OCI-LY1 (cell line): Measurements from ENCODE around the gene AMPD3.

Experiments used
- H2AFZ ChIP-seq: fragments of 200-600 bp; sonication (generic), shearing (Covaris generic); 2 replicates; pipeline ENCODE4 v1.6.0; 2014; ENCODE audit warnings: antibody characterized with exemption, mild to moderate bottlenecking, low read length
- H3F3A ChIP-seq: fragments of 200-600 bp; sonication (generic), shearing (Covaris generic); 2 replicates; pipeline ENCODE4 v1.6.0; 2014; ENCODE audit warnings: mild to moderate bottlenecking, antibody characterized with exemption, low read length, moderate library complexity; ENCODE audit not compliant: insufficient read depth
- H3K27ac ChIP-seq: fragments of 200-600 bp; sonication (generic); 2 replicates; pipeline ENCODE4 v1.5.1; 2014; ENCODE audit warnings: low read length, mixed run types, mild to moderate bottlenecking, low read depth; ENCODE audit not compliant: poor library complexity, severe bottlenecking
- H3K27me3 ChIP-seq: fragments of 200-600 bp; sonication (generic); 2 replicates; pipeline ENCODE4 v1.6.0; 2014; ENCODE audit warnings: antibody characterized with exemption, mild to moderate bottlenecking, low read length, moderate library complexity; ENCODE audit not compliant: insufficient read depth
- H3K36me3 ChIP-seq: fragments of 200-600 bp; sonication (generic); 2 replicates; pipeline ENCODE4 v1.6.1; 2014; ENCODE audit warnings: mild to moderate bottlenecking, antibody characterized with exemption, low read length, moderate library complexity, mixed read lengths; ENCODE audit not compliant: insufficient read depth
- H3K4me1 ChIP-seq: fragments of 200-600 bp; sonication (generic); 2 replicates; pipeline ENCODE4 v1.5.1; 2014; ENCODE audit warnings: mild to moderate bottlenecking, low read length, moderate library complexity; ENCODE audit not compliant: insufficient read depth, severe bottlenecking
- H3K4me2 ChIP-seq: fragments of 200-600 bp; sonication (generic), shearing (Covaris generic); 2 replicates; pipeline ENCODE4 v1.6.1; 2014; ENCODE audit warnings: low read length
- H3K4me3 ChIP-seq: fragments of 200-600 bp; sonication (generic); 2 replicates; pipeline ENCODE4 v1.5.1; 2014; ENCODE audit warnings: low read length, low read depth, mild to moderate bottlenecking, mixed read lengths; ENCODE audit not compliant: poor library complexity, severe bottlenecking
- H3K79me2 ChIP-seq: fragments of 200-600 bp; shearing (Covaris generic); 2 replicates; pipeline ENCODE4 v1.6.1; 2016; ENCODE audit warnings: mixed run types, low read length, mixed read lengths; ENCODE audit not compliant: insufficient read depth
- H3K9ac ChIP-seq: fragments of 200-600 bp; sonication (generic), shearing (Covaris generic); 2 replicates; pipeline ENCODE4 v1.6.1; 2014; ENCODE audit warnings: mild to moderate bottlenecking, low read length, mixed read lengths
- H3K9me2 ChIP-seq: fragments of 200-600 bp; sonication (generic), shearing (Covaris generic); 2 replicates; pipeline ENCODE4 v1.6.1; 2014; ENCODE audit warnings: low read depth, mild to moderate bottlenecking, low read length, mixed read lengths
- H3K9me3 ChIP-seq: fragments of 200-600 bp; shearing (Covaris generic); 2 replicates; pipeline ENCODE4 v1.6.1; 2014; ENCODE audit warnings: low read length, mixed read lengths
- H4K20me1 ChIP-seq: fragments of 200-600 bp; sonication (generic), shearing (Covaris generic); 2 replicates; pipeline ENCODE4 v1.6.0; 2016; ENCODE audit warnings: mild to moderate bottlenecking, low read length; ENCODE audit not compliant: insufficient read depth
- CTCF ChIP-seq: fragments of 200-600 bp; sonication (generic), shearing (Covaris generic); IDR thresholded peaks from 2 replicates; pipeline ENCODE4 v1.5.1; 2017; ENCODE audit warnings: mild to moderate bottlenecking, antibody characterized with exemption, low read length, moderate library complexity, mixed read lengths
- EZH2 ChIP-seq: fragments of 200-600 bp; sonication (generic), shearing (Covaris generic); IDR thresholded peaks from 2 replicates; pipeline ENCODE4 v1.8.0; 2017; ENCODE audit warnings: borderline replicate concordance, mixed run types, mild to moderate bottlenecking, antibody characterized with exemption, low read length, moderate library complexity, mixed read lengths

The AMPD3 gene

GRCh38 chr11:10410844-10411200 is 44.2 kb upstream of the AMPD3 start:
- H3K9me3 ChIP-seq, result no peaks in the 10 kb centered on the region
- H2AFZ ChIP-seq, result no peak overlapping the region
- H3K4me3 ChIP-seq, result no peak overlapping the region
- no peaks in the 10 kb centered on the region for H3K4me1 ChIP-seq
- no peaks in the 10 kb centered on the region for H3K36me3 ChIP-seq
- no peak overlapping the region for H3K27ac ChIP-seq
- H4K20me1 ChIP-seq, result no peaks in the 10 kb centered on the region
- H3K9me2 ChIP-seq, result no peaks in the 10 kb centered on the region
- H3K9ac ChIP-seq, result no peak overlapping the region
- H3K79me2 ChIP-seq, result no peaks in the 10 kb centered on the region
- H3F3A ChIP-seq, result no peaks in the 10 kb centered on the region
- no peak overlapping the region for H3K4me2 ChIP-seq
- no peaks in the 10 kb centered on the region for H3K27me3 ChIP-seq
- TF ChIP-seq CTCF, result no peak
- TF ChIP-seq EZH2, result no peak

- Histone ChIP-seq H3K9me2 (no peaks in the 10 kb centered on the region), H3K4me2 (no peak overlapping the region), H3K4me3 (no peak overlapping the region), H3K79me2 (no peaks in the 10 kb centered on the region), H3F3A (no peaks in the 10 kb centered on the region), H3K9ac (no peak overlapping the region), H3K36me3 (no peaks in the 10 kb centered on the region), H2AFZ (no peak overlapping the region), H3K4me1 (no peaks in the 10 kb centered on the region), H3K9me3 (no peaks in the 10 kb centered on the region), H3K27ac (no peak overlapping the region), H4K20me1 (no peaks in the 10 kb centered on the region), H3K27me3 (no peaks in the 10 kb centered on the region)
- TF ChIP-seq EZH2 (no peak), CTCF (no peak)
These were observed 42.8 kb upstream of the AMPD3 start for GRCh38 chr11:10412266-10412665.

DNA sequence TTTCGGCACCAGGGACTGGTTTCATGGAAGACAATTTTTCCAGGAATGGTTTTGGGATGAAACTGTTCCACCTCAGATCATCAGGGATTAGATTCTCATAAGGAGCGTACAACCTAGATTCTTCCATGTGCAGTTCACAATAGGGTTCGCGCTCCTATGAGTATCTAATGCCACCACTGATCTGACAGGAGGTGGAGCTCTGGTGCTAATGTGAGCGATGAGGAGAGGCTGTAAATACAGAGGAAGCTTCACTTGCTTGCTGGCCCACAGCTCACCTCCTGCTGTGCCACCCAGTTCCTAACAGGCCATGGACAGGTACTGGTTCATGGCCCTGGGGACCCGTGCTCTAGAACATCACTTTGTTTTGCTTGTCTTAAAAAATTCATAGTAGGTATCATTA is 41.8 kb upstream of the AMPD3 start:
- H3F3A ChIP-seq, result no peaks in the 10 kb centered on the region
- no peaks in the 10 kb centered on the region for H3K9me2 ChIP-seq
- no peaks in the 10 kb centered on the region for H3K79me2 ChIP-seq
- H3K36me3 ChIP-seq, result no peaks in the 10 kb centered on the region
- no peak overlapping the region for H3K27ac ChIP-seq
- no peaks in the 10 kb centered on the region for H3K27me3 ChIP-seq
- H3K9ac ChIP-seq, result no peak overlapping the region
- no peaks in the 10 kb centered on the region for H4K20me1 ChIP-seq
- no peak overlapping the region for H3K4me3 ChIP-seq
- TF ChIP-seq EZH2, result no peak
- TF ChIP-seq CTCF, result peak; percentile 63
- H2AFZ ChIP-seq, result no peak overlapping the region
- no peaks in the 10 kb centered on the region for H3K4me1 ChIP-seq
- H3K4me2 ChIP-seq, result no peak overlapping the region
- H3K9me3 ChIP-seq, result no peaks in the 10 kb centered on the region
